Measurements from ENCODE around the gene ERBB2.
"Not testable (repeated sequence)": the region's sequence is repeated elsewhere in the genome, so short reads cannot be mapped to it uniquely, and the experiment has no call there.

The ERBB2 gene

GRCh38 chr17:39709319-39709997, 9.6 kb downstream of the ERBB2 start:
- Histone ChIP-seq H3K36me3 (ENCODE audit: insufficient read depth, low read length) (peaks cover 3% of the 10 kb centered on the region; the same call in 1 of the 2 replicates), H3K4me1 (ENCODE audit: control insufficient read depth, insufficient read depth, low read length, unreplicated experiment) (no peaks in the 10 kb centered on the region), H3K4me3 (ENCODE audit: low read depth, low read length) (no peak overlapping the region), H3K27me3 (ENCODE audit: insufficient read depth, low read length) (no peaks in the 10 kb centered on the region), H3K27ac (ENCODE audit: low read depth, low read length) (no peak overlapping the region), H3K79me2 (ENCODE audit: control insufficient read depth, insufficient read depth, low read length, unreplicated experiment) (peaks cover 6% of the 10 kb centered on the region), H2AFZ (ENCODE audit: low read length, unreplicated experiment) (no peak overlapping the region)

- no peak overlapping the region for H3K4me3 ChIP-seq (ENCODE audit: low read depth, low read length)
- H3K27me3 ChIP-seq (ENCODE audit: insufficient read depth, low read length) = no peaks in the 10 kb centered on the region
- H3K27ac ChIP-seq (ENCODE audit: low read depth, low read length) = no peak overlapping the region
- H3K4me1 ChIP-seq (ENCODE audit: control insufficient read depth, insufficient read depth, low read length, unreplicated experiment) = no peaks in the 10 kb centered on the region
- no peak overlapping the region for H2AFZ ChIP-seq (ENCODE audit: low read length, unreplicated experiment)
- H3K36me3 ChIP-seq (ENCODE audit: insufficient read depth, low read length) = peaks cover 3% of the 10 kb centered on the region; the same call in 1 of the 2 replicates
- H3K79me2 ChIP-seq (ENCODE audit: control insufficient read depth, insufficient read depth, low read length, unreplicated experiment) = peaks cover 6% of the 10 kb centered on the region
Observed at GRCh38 chr17:39709998-39710964, 10.4 kb downstream of the ERBB2 start.

- not testable (repeated sequence) for H2AFZ ChIP-seq (ENCODE audit: low read length, unreplicated experiment); H3K27me3 ChIP-seq (ENCODE audit: insufficient read depth, low read length); H3K36me3 ChIP-seq (ENCODE audit: insufficient read depth, low read length); H3K4me1 ChIP-seq (ENCODE audit: control insufficient read depth, insufficient read depth, low read length, unreplicated experiment); H3K79me2 ChIP-seq (ENCODE audit: control insufficient read depth, insufficient read depth, low read length, unreplicated experiment); H3K4me3 ChIP-seq (ENCODE audit: low read depth, low read length); H3K27ac ChIP-seq (ENCODE audit: low read depth, low read length)
Observed at GRCh38 chr17:39711071-39711470, 11.2 kb downstream of the ERBB2 start.

- Histone ChIP-seq H2AFZ (ENCODE audit: low read length, unreplicated experiment) (no peak overlapping the region), H3K4me3 (ENCODE audit: low read depth, low read length) (no peak overlapping the region), H3K36me3 (ENCODE audit: insufficient read depth, low read length) (peaks cover 3% of the 10 kb centered on the region; the same call in 1 of the 2 replicates), H3K4me1 (ENCODE audit: control insufficient read depth, insufficient read depth, low read length, unreplicated experiment) (no peaks in the 10 kb centered on the region), H3K79me2 (ENCODE audit: control insufficient read depth, insufficient read depth, low read length, unreplicated experiment) (no peaks in the 10 kb centered on the region), H3K27ac (ENCODE audit: low read depth, low read length) (no peak overlapping the region), H3K27me3 (ENCODE audit: insufficient read depth, low read length) (no peaks in the 10 kb centered on the region)
Observed at GRCh38 chr17:39711851-39712250, 12.0 kb downstream of the ERBB2 start.

GRCh38 chr17:39714234-39714633, 14.4 kb downstream of the ERBB2 start:
- no peak overlapping the region for H2AFZ ChIP-seq (ENCODE audit: low read length, unreplicated experiment)
- H3K4me3 ChIP-seq (ENCODE audit: low read depth, low read length) = no peak overlapping the region
- H3K4me1 ChIP-seq (ENCODE audit: control insufficient read depth, insufficient read depth, low read length, unreplicated experiment) = no peaks in the 10 kb centered on the region
- no peak overlapping the region for H3K27ac ChIP-seq (ENCODE audit: low read depth, low read length)
- H3K79me2 ChIP-seq (ENCODE audit: control insufficient read depth, insufficient read depth, low read length, unreplicated experiment) = no peaks in the 10 kb centered on the region
- peaks cover 3% of the 10 kb centered on the region; the same call in 1 of the 2 replicates for H3K36me3 ChIP-seq (ENCODE audit: insufficient read depth, low read length)
- H3K27me3 ChIP-seq (ENCODE audit: insufficient read depth, low read length) = no peaks in the 10 kb centered on the region

GRCh38 chr17:39715375-39716072, 15.7 kb downstream of the ERBB2 start:
- Histone ChIP-seq H2AFZ (ENCODE audit: low read length, unreplicated experiment) (no peak overlapping the region), H3K4me1 (ENCODE audit: control insufficient read depth, insufficient read depth, low read length, unreplicated experiment) (no peaks in the 10 kb centered on the region), H3K27me3 (ENCODE audit: insufficient read depth, low read length) (no peaks in the 10 kb centered on the region), H3K36me3 (ENCODE audit: insufficient read depth, low read length) (peaks cover 3% of the 10 kb centered on the region; the same call in 1 of the 2 replicates), H3K4me3 (ENCODE audit: low read depth, low read length) (no peak overlapping the region), H3K27ac (ENCODE audit: low read depth, low read length) (no peak overlapping the region), H3K79me2 (ENCODE audit: control insufficient read depth, insufficient read depth, low read length, unreplicated experiment) (no peaks in the 10 kb centered on the region)

GRCh38 chr17:39716073-39716818, 16.4 kb downstream of the ERBB2 start:
- Histone ChIP-seq H2AFZ (ENCODE audit: low read length, unreplicated experiment) (no peak overlapping the region), H3K27ac (ENCODE audit: low read depth, low read length) (no peak overlapping the region), H3K27me3 (ENCODE audit: insufficient read depth, low read length) (no peaks in the 10 kb centered on the region), H3K4me1 (ENCODE audit: control insufficient read depth, insufficient read depth, low read length, unreplicated experiment) (no peaks in the 10 kb centered on the region), H3K79me2 (ENCODE audit: control insufficient read depth, insufficient read depth, low read length, unreplicated experiment) (no peaks in the 10 kb centered on the region), H3K4me3 (ENCODE audit: low read depth, low read length) (no peak overlapping the region), H3K36me3 (ENCODE audit: insufficient read depth, low read length) (peaks cover 3% of the 10 kb centered on the region; the same call in 1 of the 2 replicates)

GRCh38 chr17:39716879-39717536, 17.1 kb downstream of the ERBB2 start:
- no peaks in the 10 kb centered on the region for H3K27me3 ChIP-seq (ENCODE audit: insufficient read depth, low read length)
- peaks cover 3% of the 10 kb centered on the region; the same call in 1 of the 2 replicates for H3K36me3 ChIP-seq (ENCODE audit: insufficient read depth, low read length)
- H3K4me1 ChIP-seq (ENCODE audit: control insufficient read depth, insufficient read depth, low read length, unreplicated experiment) = no peaks in the 10 kb centered on the region
- H3K27ac ChIP-seq (ENCODE audit: low read depth, low read length) = no peak overlapping the region
- H3K4me3 ChIP-seq (ENCODE audit: low read depth, low read length) = no peak overlapping the region
- H3K79me2 ChIP-seq (ENCODE audit: control insufficient read depth, insufficient read depth, low read length, unreplicated experiment) = no peaks in the 10 kb centered on the region
- H2AFZ ChIP-seq (ENCODE audit: low read length, unreplicated experiment) = no peak overlapping the region

GRCh38 chr17:39717660-39718059, 17.8 kb downstream of the ERBB2 start:
- Histone ChIP-seq H3K27ac (ENCODE audit: low read depth, low read length) (no peak overlapping the region), H3K36me3 (ENCODE audit: insufficient read depth, low read length) (peaks cover 2% of the 10 kb centered on the region; the same call in 1 of the 2 replicates), H3K27me3 (ENCODE audit: insufficient read depth, low read length) (no peaks in the 10 kb centered on the region), H3K4me3 (ENCODE audit: low read depth, low read length) (no peak overlapping the region), H3K79me2 (ENCODE audit: control insufficient read depth, insufficient read depth, low read length, unreplicated experiment) (no peaks in the 10 kb centered on the region), H2AFZ (ENCODE audit: low read length, unreplicated experiment) (no peak overlapping the region), H3K4me1 (ENCODE audit: control insufficient read depth, insufficient read depth, low read length, unreplicated experiment) (no peaks in the 10 kb centered on the region)

All from ACC112 (cell line).